ENCODE data around the gene PTBP1. TPM values are rescaled to one million over a fixed set of nuclear protein-coding genes. Genes with fewer than 3 reads are reported as not detected.

PTBP1 gene
- total and polyA plus RNA-seq, 2 of the 13 experiments (the other 11 are each of a cell fraction or from before 2014, with no cell fraction given): 195 to 288 TPM

GRCh38 chr19:795691-796581 is 1.3 kb upstream of the PTBP1 start:
- DNase-seq (ENCODE audit: low spot score) (no peak), FAIRE-seq (no peak), ATAC-seq (no peak)
- ChIA-PET POLR2A (interaction anchor here (1.6 to 2.0 kb wide), 2 partner anchors 14 to 56 kb away, joined by 4 to 10 read pairs; no protein-coding TSS in a partner anchor), CTCF (ENCODE audit: low intra/inter-chr PET ratio, low total read pairs) (no interaction called here)
- H3K27me3 ChIP-seq (ENCODE audit: control insufficient read depth in 1 of 2, insufficient read depth in 2 of 2, low read length in 2 of 2): no peaks in the 10 kb centered on the region; a peak in 1 of 5 replicates
- H3K4me2 ChIP-seq (ENCODE audit: low read depth, low read length): peak overlapping the region; percentile 77
- peak overlapping the region; percentile 91 for H3K9ac ChIP-seq (ENCODE audit: insufficient read depth, low read depth, low read length)
- peaks cover 30% of the 10 kb centered on the region for H3K79me2 ChIP-seq (ENCODE audit: insufficient read depth, low read length)
- WGBS (ENCODE audit: low lambda C conversion rate): 67% methylated on average over 11 of the region's 39 CpGs
- peaks cover 69% of the 10 kb centered on the region for H3K4me1 ChIP-seq (ENCODE audit: insufficient read depth, low read length)
- no peak overlapping the region for H2AFZ ChIP-seq (ENCODE audit: low read length)
- H3K4me3 ChIP-seq (replicated peaks in 1 of 3; ENCODE audit: insufficient read depth in 1 of 3, low read depth in 2 of 3, low read length in 3 of 3): peak overlapping the region; percentile 69 to 85 (median 69)
- H3K36me3 ChIP-seq (replicated peaks in 1 of 2; ENCODE audit: control insufficient read depth in 1 of 2, insufficient read depth in 2 of 2, low read length in 2 of 2): peaks cover 7 to 9% of the 10 kb centered on the region in 2 experiments; a peak in 4 of 5 replicates
- peaks cover 28% of the 10 kb centered on the region for H4K20me1 ChIP-seq (ENCODE audit: insufficient read depth, low read length)
- BruUV-seq (replicated peaks): no TSS peak
- peak overlapping the region; percentile 87 for H3K27ac ChIP-seq (ENCODE audit: extremely low read length, insufficient read depth, low read length)
- intact Hi-C loops (cut with micrococcal nuclease; ENCODE audit: unreplicated experiment): no loop called here
- in situ Hi-C loops (cut with HindIII; ENCODE audit: extremely low pct_ligation_motif_present, low pct_unique_long_range_greater_than_20kb): no loop called here
- no peaks in the 10 kb centered on the region for H3K9me3 ChIP-seq (ENCODE audit: low read length)
- 0 out of 2 replicates have a peak, but pooled peaks have one; percentile 2 for TF ChIP-seq ZNF547 (CRISPR knock-in tag; IDR thresholded peaks at IDR 0.05)
- no peak for TF ChIP-seq RORA (CRISPR knock-in tag; IDR thresholded peaks at IDR 0.05)
- TF ChIP-seq SAFB2 (CRISPR knock-in tag; IDR thresholded peaks at IDR 0.05; ENCODE audit: borderline replicate concordance, low read depth): no peak
- TF ChIP-seq TFDP1 (CRISPR knock-in tag; IDR thresholded peaks at IDR 0.05; ENCODE audit: borderline replicate concordance): no peak
- TF ChIP-seq SNAPC5 (CRISPR knock-in tag; IDR thresholded peaks at IDR 0.05; ENCODE audit: borderline replicate concordance): no peak
- TF ChIP-seq ZGPAT (CRISPR knock-in tag; IDR thresholded peaks at IDR 0.05): no peak
- TF ChIP-seq ZBTB14 (CRISPR knock-in tag; IDR thresholded peaks at IDR 0.05): no peak
- no peak for TF ChIP-seq ARNT2 (CRISPR knock-in tag; IDR thresholded peaks at IDR 0.05; ENCODE audit: low read depth)
- no peak for TF ChIP-seq SALL2 (CRISPR knock-in tag; IDR thresholded peaks at IDR 0.05)
- TF ChIP-seq AGO1 (IDR thresholded peaks at IDR 0.05; ENCODE audit: low read depth, low read length, poor library complexity, severe bottlenecking): peak; percentile 4
- no peak for TF ChIP-seq YEATS2 (CRISPR knock-in tag; IDR thresholded peaks at IDR 0.05; ENCODE audit: borderline replicate concordance)
- TF ChIP-seq TFE3 (CRISPR knock-in tag; IDR thresholded peaks at IDR 0.05): no peak
- no peak for TF ChIP-seq MYNN (CRISPR knock-in tag; IDR thresholded peaks at IDR 0.05; ENCODE audit: low read depth)
- TF ChIP-seq TMF1 (CRISPR knock-in tag; IDR thresholded peaks at IDR 0.05; ENCODE audit: low read depth): no peak
- no peak for TF ChIP-seq KLF11 (CRISPR knock-in tag; IDR thresholded peaks at IDR 0.05)
- TF ChIP-seq SMAD1 (CRISPR knock-in tag; IDR thresholded peaks at IDR 0.05; ENCODE audit: borderline replicate concordance, low read depth): no peak
- TF ChIP-seq ZBTB1 (CRISPR knock-in tag; IDR thresholded peaks at IDR 0.05; ENCODE audit: borderline replicate concordance): no peak
- TF ChIP-seq ZNF33A (CRISPR knock-in tag; IDR thresholded peaks at IDR 0.05; ENCODE audit: borderline replicate concordance): 0 out of 2 replicates have a peak, but pooled peaks have one; percentile 33
